Measurements from ENCODE around the gene RBM44.

- no peak for TF ChIP-seq CTCF (IDR thresholded peaks at IDR 0.05)
- no peak for TF ChIP-seq POLR2A (IDR thresholded peaks at IDR 0.05)
Measured at GRCh38 chr2:237876532-237876931, 78.0 kb downstream of the RBM44 start.

Data from uterus (tissue), 2 donors.